MM.1S (cell line): ENCODE results near the gene CTNNA3.

Source experiments
- DNase-seq: peaks from one replicate; pipeline ENCODE4 v3.0.0-alpha.2; 2015
- H2AFZ ChIP-seq: fragments of 300-600 bp; sonication (generic); 2 replicates; pipeline ENCODE4 v1.6.0; 2016; ENCODE audit warnings: antibody characterized with exemption, low read length
- H3F3A ChIP-seq: fragments of 300-600 bp; sonication (generic); 2 replicates; pipeline ENCODE4 v1.6.1; 2016; ENCODE audit warnings: mild to moderate bottlenecking, antibody characterized with exemption, low read length, moderate library complexity, mixed read lengths; ENCODE audit not compliant: insufficient read depth
- H3K27ac ChIP-seq: fragments of 300-600 bp; sonication (generic); 2 replicates; pipeline ENCODE4 v1.5.1; 2016; ENCODE audit warnings: mild to moderate bottlenecking, low read length
- H3K27me3 ChIP-seq: fragments of 300-600 bp; sonication (generic); replicated peaks from 2 replicates; pipeline ENCODE4 v1.6.0; 2016; ENCODE audit warnings: low read length; ENCODE audit not compliant: insufficient read depth
- H3K36me3 ChIP-seq: fragments of 300-600 bp; sonication (generic); replicated peaks from 2 replicates; pipeline ENCODE4 v1.6.1; 2016; ENCODE audit warnings: mild to moderate bottlenecking, low read length, mixed read lengths; ENCODE audit not compliant: insufficient read depth
- H3K4me1 ChIP-seq: fragments of 300-600 bp; sonication (generic); 2 replicates; pipeline ENCODE4 v1.6.1; 2016; ENCODE audit warnings: low read length, mixed read lengths
- H3K4me2 ChIP-seq: fragments of 300-600 bp; sonication (generic); 2 replicates; pipeline ENCODE4 v1.6.0; 2016; ENCODE audit warnings: low read depth, low read length
- H3K4me3 ChIP-seq: fragments of 300-600 bp; sonication (generic); 2 replicates; pipeline ENCODE4 v1.5.1; 2016; ENCODE audit warnings: low read length, mixed read lengths
- H3K79me2 ChIP-seq: fragments of 300-600 bp; sonication (generic); 2 replicates; pipeline ENCODE4 v1.6.1; 2016; ENCODE audit warnings: mixed run types, low read length, mixed read lengths
- H3K9ac ChIP-seq: fragments of 300-600 bp; sonication (generic); 2 replicates; pipeline ENCODE4 v1.6.1; 2016; ENCODE audit warnings: low read length, mixed read lengths
- H3K9me2 ChIP-seq: fragments of 300-600 bp; sonication (generic); replicated peaks from 2 replicates; pipeline ENCODE4 v1.6.1; 2016; ENCODE audit warnings: mild to moderate bottlenecking, low read length, mixed read lengths; ENCODE audit not compliant: insufficient read depth
- H3K9me3 ChIP-seq: fragments of 300-600 bp; sonication (generic); replicated peaks from 2 replicates; pipeline ENCODE4 v1.6.1; 2016; ENCODE audit warnings: mild to moderate bottlenecking, low read length, mixed read lengths; ENCODE audit not compliant: insufficient read depth
- H4K20me1 ChIP-seq: fragments of 300-600 bp; sonication (generic); 2 replicates; pipeline ENCODE4 v1.6.1; 2016; ENCODE audit warnings: mild to moderate bottlenecking, low read length, moderate library complexity, mixed read lengths; ENCODE audit not compliant: insufficient read depth
- EZH2 ChIP-seq: fragments of 300-600 bp; sonication (generic); optimal IDR thresholded peaks from 2 replicates; pipeline ENCODE3; 2017; ENCODE audit warnings: low read depth, mild to moderate bottlenecking, antibody characterized with exemption, low read length, mixed read lengths
- EZH2phosphoT487 ChIP-seq: fragments of 300-600 bp; sonication (generic); IDR thresholded peaks from 2 replicates; pipeline ENCODE4 v1.6.1; 2018; ENCODE audit warnings: antibody characterized with exemption, low read length
- TF ChIP-seq, protein P1 (sequence below): fragments of 300-600 bp; sonication (generic); IDR thresholded peaks from 2 replicates; pipeline ENCODE4 v1.5.1; 2016; ENCODE audit warnings: antibody characterized with exemption, low read length, mixed read lengths

Gene CTNNA3

DNA sequence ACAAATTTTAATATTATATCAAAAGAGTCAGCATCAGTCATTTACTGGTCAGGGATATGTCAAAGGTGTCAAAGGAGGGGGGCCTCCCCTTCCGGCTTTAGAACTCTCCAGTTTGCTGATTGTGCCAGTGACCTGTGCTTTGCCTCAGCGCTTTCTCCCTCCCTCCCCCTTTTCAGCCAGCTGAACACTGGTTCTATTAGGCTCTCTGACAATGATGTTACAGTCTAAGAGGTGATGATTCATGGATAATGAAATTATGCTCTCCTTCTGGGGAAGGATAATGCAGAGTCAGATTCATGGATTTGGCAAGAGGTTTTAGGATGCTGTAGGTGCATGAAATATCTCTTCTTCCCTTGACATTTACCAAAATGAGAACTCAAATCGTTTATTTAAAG lies 764.0 kb downstream of the CTNNA3 start:
- Histone ChIP-seq H3K9me3 (no peaks in the 10 kb centered on the region), H3K9me2 (no peaks in the 10 kb centered on the region), H4K20me1 (no peaks in the 10 kb centered on the region), H3K4me2 (no peak overlapping the region), H3K27ac (no peak overlapping the region), H2AFZ (no peak overlapping the region), H3K9ac (no peak overlapping the region), H3K36me3 (no peaks in the 10 kb centered on the region), H3K4me3 (no peak overlapping the region), H3K27me3 (no peaks in the 10 kb centered on the region), H3F3A (no peaks in the 10 kb centered on the region), H3K4me1 (no peaks in the 10 kb centered on the region), H3K79me2 (no peaks in the 10 kb centered on the region)
- DNase-seq, result no peak
- TF ChIP-seq, protein P1, sequence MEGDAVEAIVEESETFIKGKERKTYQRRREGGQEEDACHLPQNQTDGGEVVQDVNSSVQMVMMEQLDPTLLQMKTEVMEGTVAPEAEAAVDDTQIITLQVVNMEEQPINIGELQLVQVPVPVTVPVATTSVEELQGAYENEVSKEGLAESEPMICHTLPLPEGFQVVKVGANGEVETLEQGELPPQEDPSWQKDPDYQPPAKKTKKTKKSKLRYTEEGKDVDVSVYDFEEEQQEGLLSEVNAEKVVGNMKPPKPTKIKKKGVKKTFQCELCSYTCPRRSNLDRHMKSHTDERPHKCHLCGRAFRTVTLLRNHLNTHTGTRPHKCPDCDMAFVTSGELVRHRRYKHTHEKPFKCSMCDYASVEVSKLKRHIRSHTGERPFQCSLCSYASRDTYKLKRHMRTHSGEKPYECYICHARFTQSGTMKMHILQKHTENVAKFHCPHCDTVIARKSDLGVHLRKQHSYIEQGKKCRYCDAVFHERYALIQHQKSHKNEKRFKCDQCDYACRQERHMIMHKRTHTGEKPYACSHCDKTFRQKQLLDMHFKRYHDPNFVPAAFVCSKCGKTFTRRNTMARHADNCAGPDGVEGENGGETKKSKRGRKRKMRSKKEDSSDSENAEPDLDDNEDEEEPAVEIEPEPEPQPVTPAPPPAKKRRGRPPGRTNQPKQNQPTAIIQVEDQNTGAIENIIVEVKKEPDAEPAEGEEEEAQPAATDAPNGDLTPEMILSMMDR, result no peak
- TF ChIP-seq EZH2, result no peak

GRCh38 chr10:66931340-66931948 lies 764.6 kb downstream of the CTNNA3 start:
- Histone ChIP-seq H3K79me2 (no peaks in the 10 kb centered on the region), H3K9me2 (no peaks in the 10 kb centered on the region), H3K27ac (no peak overlapping the region), H3K4me2 (no peak overlapping the region), H3K27me3 (no peaks in the 10 kb centered on the region), H4K20me1 (no peaks in the 10 kb centered on the region), H3K36me3 (no peaks in the 10 kb centered on the region), H3F3A (no peaks in the 10 kb centered on the region), H3K9me3 (no peaks in the 10 kb centered on the region), H3K4me1 (no peaks in the 10 kb centered on the region), H3K4me3 (no peak overlapping the region), H2AFZ (no peak overlapping the region), H3K9ac (no peak overlapping the region)
- no peak for TF ChIP-seq EZH2phosphoT487
- TF ChIP-seq, protein P1, result peak; percentile 80
- DNase-seq, result peak; percentile 57

- Histone ChIP-seq H3K79me2 (no peaks in the 10 kb centered on the region), H3K4me3 (no peak overlapping the region), H2AFZ (no peak overlapping the region), H4K20me1 (no peaks in the 10 kb centered on the region), H3K4me1 (no peaks in the 10 kb centered on the region), H3K9me3 (no peaks in the 10 kb centered on the region), H3K27me3 (no peaks in the 10 kb centered on the region), H3K36me3 (no peaks in the 10 kb centered on the region), H3F3A (no peaks in the 10 kb centered on the region), H3K9me2 (no peaks in the 10 kb centered on the region), H3K9ac (no peak overlapping the region), H3K4me2 (no peak overlapping the region), H3K27ac (no peak overlapping the region)
- TF ChIP-seq, protein P1, result no peak
- TF ChIP-seq EZH2phosphoT487 (no peak), EZH2 (no peak)
- DNase-seq, result no peak
Measured at GRCh38 chr10:66929375-66929774, 766.6 kb downstream of the CTNNA3 start.
